HepG2 (cell line): ENCODE data around the gene PSMB4. TPM values are rescaled to one million over a fixed set of nuclear protein-coding genes. Genes with fewer than 3 reads are reported as not detected.

ENCODE experiments used
- ATF7-NPFF ChIP-seq: sonication (generic); formaldehyde crosslinking; IDR thresholded peaks from 2 replicates; pipeline ENCODE4 v1.8.1; 2023; ENCODE audit warnings: mild to moderate bottlenecking, low read depth, missing genetic modification reagents, moderate library complexity
- DNMT3B ChIP-seq: conservative IDR thresholded peaks from 2 replicates; pipeline ENCODE4 v1.6.1; 2016; ENCODE audit warnings: missing biosample characterization, control low read depth
- ETV6 ChIP-seq: sonication (generic); formaldehyde crosslinking; conservative IDR thresholded peaks from 2 replicates; pipeline ENCODE4 v1.4.0; 2020; ENCODE audit warnings: missing genetic modification reagents
- FOXA1 ChIP-seq, 2 experiments: fragments of 450-650 bp in 1 of 2; sonication (generic) in 1 of 2; formaldehyde crosslinking in 1 of 2; IDR thresholded peaks; 2 replicates each; pipeline versions ENCODE4 v1.4.0 to v1.6.1; 2016 to 2020; ENCODE audit warnings: missing genetic modification reagents in 1 of 2
- FOXM1 ChIP-seq: sonication (generic); formaldehyde crosslinking; IDR thresholded peaks from 2 replicates; pipeline ENCODE4 v1.5.0; 2020; ENCODE audit warnings: missing genetic modification reagents
- KDM2A ChIP-seq: sonication (generic); formaldehyde crosslinking; IDR thresholded peaks from 2 replicates; pipeline ENCODE4 v1.4.0; 2020; ENCODE audit warnings: low read depth, missing genetic modification reagents, borderline replicate concordance
- NFRKB ChIP-seq: fragments of 450-650 bp; IDR thresholded peaks from 2 replicates; pipeline ENCODE4 v1.6.1; 2017
- PAWR ChIP-seq: sonication (generic); formaldehyde crosslinking; IDR thresholded peaks from 2 replicates; pipeline ENCODE4 v1.4.0; 2020; ENCODE audit warnings: missing genetic modification reagents, mild to moderate bottlenecking, borderline replicate concordance
- POGZ ChIP-seq: sonication (generic); formaldehyde crosslinking; IDR thresholded peaks from 2 replicates; pipeline ENCODE4 v1.4.0; 2020; ENCODE audit warnings: mild to moderate bottlenecking, missing genetic modification reagents
- PRDM10 ChIP-seq: sonication (generic); formaldehyde crosslinking; IDR thresholded peaks from 2 replicates; pipeline ENCODE4 v1.4.0; 2020; ENCODE audit warnings: low read depth, missing genetic modification reagents
- SSRP1 ChIP-seq: IDR thresholded peaks from 2 replicates; pipeline ENCODE4 v1.6.1; 2016; ENCODE audit warnings: control low read depth
- SUZ12 ChIP-seq: fragments of 150-350 bp; IDR thresholded peaks from 2 replicates; pipeline ENCODE4 v1.6.1; 2014; ENCODE audit warnings: low read depth, low read length
- XRCC5 ChIP-seq: fragments of 200-400 bp; formaldehyde crosslinking; optimal IDR thresholded peaks from 2 replicates; pipeline ENCODE3; 2017; ENCODE audit warnings: mild to moderate bottlenecking, low read length
- ZBTB21 ChIP-seq: sonication (generic); formaldehyde crosslinking; IDR thresholded peaks from 2 replicates; pipeline ENCODE4 v1.4.0; 2020; ENCODE audit warnings: missing genetic modification reagents
- ZMYM4 ChIP-seq: sonication (generic); formaldehyde crosslinking; IDR thresholded peaks from 2 replicates; pipeline ENCODE4 v1.8.1; 2023; ENCODE audit warnings: mild to moderate bottlenecking, missing genetic modification reagents
- ZNF432 ChIP-seq: sonication (generic); formaldehyde crosslinking; IDR thresholded peaks from 2 replicates; pipeline ENCODE4 v1.5.0; 2020; ENCODE audit warnings: missing genetic modification reagents, mild to moderate bottlenecking, borderline replicate concordance
- ZNF720 ChIP-seq: sonication (generic); formaldehyde crosslinking; IDR thresholded peaks from 2 replicates; pipeline ENCODE4 v1.4.0; 2020; ENCODE audit warnings: missing genetic modification reagents
- ZNF737 ChIP-seq: sonication (generic); formaldehyde crosslinking; IDR thresholded peaks from 2 replicates; pipeline ENCODE4 v1.5.0; 2020; ENCODE audit warnings: missing genetic modification reagents, mild to moderate bottlenecking, borderline replicate concordance
- ZNF776 ChIP-seq: sonication (generic); formaldehyde crosslinking; IDR thresholded peaks from 2 replicates; pipeline ENCODE4 v1.4.0; 2020; ENCODE audit warnings: mild to moderate bottlenecking, missing genetic modification reagents
- polyA plus RNA-seq, 8 experiments: library from polyadenylated mRNA; depleted of rRNA in 3 of 8; stranded (reverse) in 7 of 8; unstranded in 1 of 8; fragments of >200 nt; fragmentation: Illumina TruSeq in 4 of 8; extraction: Trizol in 4 of 8; gene quantifications; 2 replicates each; pipeline versions ENCODE4 v1.2.1 to v1.2.3, GENCODE V29; 2011 to 2016; ENCODE audit warnings: low read depth in 4 of 8, missing spikeins in 1 of 8, mixed read lengths in 1 of 8; ENCODE audit not compliant: insufficient read depth in 1 of 8
- total RNA-seq, 5 experiments: library from RNA; depleted of rRNA; stranded (reverse); fragments of >200 nt; fragmentation: Illumina TruSeq; extraction: Trizol; gene quantifications; 2 replicates each; pipeline ENCODE4 v1.2.3, GENCODE V29; 2016; ENCODE audit warnings: low read depth in 1 of 5
- TF ChIP-seq, protein P1 (sequence below): sonication (generic); formaldehyde crosslinking; conservative IDR thresholded peaks from 2 replicates; pipeline ENCODE4 v1.8.0; 2022; ENCODE audit warnings: mild to moderate bottlenecking, moderate library complexity, missing genetic modification reagents
- TF ChIP-seq, protein P2 (sequence below): sonication (generic); formaldehyde crosslinking; conservative IDR thresholded peaks from 2 replicates; pipeline ENCODE4 v1.8.0; 2022; ENCODE audit warnings: low read depth, missing genetic modification reagents
- TF ChIP-seq, protein P3 (sequence below), 2 experiments: fragments of 450-650 bp in 1 of 2; sonication (generic) in 1 of 2; formaldehyde crosslinking; IDR thresholded peaks; 2 replicates each; pipeline versions ENCODE4 v1.5.0 to v1.8.0; 2020 to 2022; ENCODE audit warnings: mild to moderate bottlenecking in 1 of 2, missing genetic modification reagents in 1 of 2

The PSMB4 gene
- total and polyA plus RNA-seq, 2 of the 13 experiments (the other 11 are each of a cell fraction or from before 2014, with no cell fraction given): 336 to 383 TPM

GRCh38 chr1:151399324-151400171 lies at the start of gene PSMB4 (continued):
- peak; percentile 55; the same call in 1 of the 2 replicates for TF ChIP-seq PRDM10 (CRISPR knock-in tag)
- TF ChIP-seq PAWR (CRISPR knock-in tag): no peak
- TF ChIP-seq SUZ12: no peak
- TF ChIP-seq DNMT3B (CRISPR knock-in tag): no peak; the same call in 1 of the 2 replicates
- TF ChIP-seq, protein P1, sequence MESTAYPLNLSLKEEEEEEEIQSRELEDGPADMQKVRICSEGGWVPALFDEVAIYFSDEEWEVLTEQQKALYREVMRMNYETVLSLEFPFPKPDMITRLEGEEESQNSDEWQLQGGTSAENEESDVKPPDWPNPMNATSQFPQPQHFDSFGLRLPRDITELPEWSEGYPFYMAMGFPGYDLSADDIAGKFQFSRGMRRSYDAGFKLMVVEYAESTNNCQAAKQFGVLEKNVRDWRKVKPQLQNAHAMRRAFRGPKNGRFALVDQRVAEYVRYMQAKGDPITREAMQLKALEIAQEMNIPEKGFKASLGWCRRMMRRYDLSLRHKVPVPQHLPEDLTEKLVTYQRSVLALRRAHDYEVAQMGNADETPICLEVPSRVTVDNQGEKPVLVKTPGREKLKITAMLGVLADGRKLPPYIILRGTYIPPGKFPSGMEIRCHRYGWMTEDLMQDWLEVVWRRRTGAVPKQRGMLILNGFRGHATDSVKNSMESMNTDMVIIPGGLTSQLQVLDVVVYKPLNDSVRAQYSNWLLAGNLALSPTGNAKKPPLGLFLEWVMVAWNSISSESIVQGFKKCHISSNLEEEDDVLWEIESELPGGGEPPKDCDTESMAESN (CRISPR knock-in tag): 0 out of 2 replicates have a peak, but pooled peaks have one; percentile 71
- TF ChIP-seq ZMYM4: peak; percentile 53; the same call in 1 of the 2 replicates
- no peak for TF ChIP-seq ZNF720
- peak; percentile 75 for TF ChIP-seq POGZ (CRISPR knock-in tag)
- no peak for TF ChIP-seq ZNF737 (CRISPR knock-in tag)
- 0 out of 2 replicates have a peak, but pooled peaks have one; percentile 9 for TF ChIP-seq ETV6 (CRISPR knock-in tag)
- no peak for TF ChIP-seq ZNF432 (CRISPR knock-in tag)
- no peak for TF ChIP-seq ZNF776
- TF ChIP-seq NFRKB: peak; percentile 48; the same call in 1 of the 2 replicates
- TF ChIP-seq KDM2A: peak; percentile 68
- peak; percentile 65 for TF ChIP-seq XRCC5
- TF ChIP-seq ZBTB21: peak; percentile 88; the same call in 1 of the 2 replicates
- TF ChIP-seq ATF7-NPFF: peak; percentile 53; the same call in 1 of the 2 replicates
- TF ChIP-seq, protein P2, sequence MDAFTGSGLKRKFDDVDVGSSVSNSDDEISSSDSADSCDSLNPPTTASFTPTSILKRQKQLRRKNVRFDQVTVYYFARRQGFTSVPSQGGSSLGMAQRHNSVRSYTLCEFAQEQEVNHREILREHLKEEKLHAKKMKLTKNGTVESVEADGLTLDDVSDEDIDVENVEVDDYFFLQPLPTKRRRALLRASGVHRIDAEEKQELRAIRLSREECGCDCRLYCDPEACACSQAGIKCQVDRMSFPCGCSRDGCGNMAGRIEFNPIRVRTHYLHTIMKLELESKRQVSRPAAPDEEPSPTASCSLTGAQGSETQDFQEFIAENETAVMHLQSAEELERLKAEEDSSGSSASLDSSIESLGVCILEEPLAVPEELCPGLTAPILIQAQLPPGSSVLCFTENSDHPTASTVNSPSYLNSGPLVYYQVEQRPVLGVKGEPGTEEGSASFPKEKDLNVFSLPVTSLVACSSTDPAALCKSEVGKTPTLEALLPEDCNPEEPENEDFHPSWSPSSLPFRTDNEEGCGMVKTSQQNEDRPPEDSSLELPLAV: no peak
- no peak for TF ChIP-seq FOXM1 (CRISPR knock-in tag)
- TF ChIP-seq SSRP1: no peak
- no peak for TF ChIP-seq FOXA1 (IDR thresholded peaks at IDR 0.05)
- no peak for TF ChIP-seq FOXA1 (CRISPR knock-in tag; IDR thresholded peaks at IDR 0.05)
- TF ChIP-seq, protein P3, sequence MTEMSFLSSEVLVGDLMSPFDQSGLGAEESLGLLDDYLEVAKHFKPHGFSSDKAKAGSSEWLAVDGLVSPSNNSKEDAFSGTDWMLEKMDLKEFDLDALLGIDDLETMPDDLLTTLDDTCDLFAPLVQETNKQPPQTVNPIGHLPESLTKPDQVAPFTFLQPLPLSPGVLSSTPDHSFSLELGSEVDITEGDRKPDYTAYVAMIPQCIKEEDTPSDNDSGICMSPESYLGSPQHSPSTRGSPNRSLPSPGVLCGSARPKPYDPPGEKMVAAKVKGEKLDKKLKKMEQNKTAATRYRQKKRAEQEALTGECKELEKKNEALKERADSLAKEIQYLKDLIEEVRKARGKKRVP (CRISPR knock-in tag; IDR thresholded peaks at IDR 0.05): 0 out of 4 replicates have a peak, but pooled peaks of 1 of the 2 experiments have one; percentile 36
